T47D (cell line): Measurements from ENCODE around the gene RAMACL.
A peak's percentile ranks its signal among the peaks of the same experiment; 100 is the strongest.

ENCODE experiments used
- DNase-seq, 2 experiments: peaks; one replicate each; pipeline versions ENCODE4 v3.0.0 to v3.0.0-alpha.2; 2011 to 2012; ENCODE audit warnings: low read depth in 1 of 2, low spot score in 1 of 2
- JUND ChIP-seq: IDR thresholded peaks from 2 replicates; pipeline ENCODE4 v1.6.1; 2012; ENCODE audit warnings: low read depth
- in situ Hi-C: cut with HindIII; loops from 2 replicates; pipeline ENCODE4 v1.10.0; 2016; ENCODE audit warnings: low sequenced_read_pairs, low pct_unique_long_range_greater_than_20kb

RAMACL gene

GRCh38 chr6:166614171-166614583 lies 27.7 kb upstream of the RAMACL start:
- in situ Hi-C loops, result no loop called here

GRCh38 chr6:166613027-166613426 lies 26.5 kb upstream of the RAMACL start:
- TF ChIP-seq JUND, result no peak
- in situ Hi-C loops, result no loop called here
- no peak for DNase-seq

More at GRCh38 chr6:166614171-166614583, 27.7 kb upstream of the RAMACL start:
- TF ChIP-seq JUND, result no peak
- DNase-seq, result no peak

GRCh38 chr6:166612471-166612881 lies 26.0 kb upstream of the RAMACL start:
- in situ Hi-C loops, result no loop called here
- no peak for TF ChIP-seq JUND
- DNase-seq, result no peak

- in situ Hi-C loops, result no loop called here
- TF ChIP-seq JUND, result no peak
- peak in 1 of 2 experiments; percentile 15 for DNase-seq
Observed at GRCh38 chr6:166611631-166612030, 25.2 kb upstream of the RAMACL start.

- in situ Hi-C loops, result no loop called here
- no peak for DNase-seq
- TF ChIP-seq JUND, result no peak
Observed at GRCh38 chr6:166610069-166610468, 23.6 kb upstream of the RAMACL start.

GRCh38 chr6:166608774-166609173 lies 22.3 kb upstream of the RAMACL start:
- no peak for TF ChIP-seq JUND
- DNase-seq, result no peak
- in situ Hi-C loops, result no loop called here

GRCh38 chr6:166605752-166606151 lies 19.3 kb upstream of the RAMACL start:
- in situ Hi-C loops, result no loop called here
- no peak for DNase-seq
- no peak for TF ChIP-seq JUND

- no peak for DNase-seq
- in situ Hi-C loops, result no loop called here
- no peak for TF ChIP-seq JUND
Observed at GRCh38 chr6:166604911-166605310, 18.4 kb upstream of the RAMACL start.

GRCh38 chr6:166604328-166604727 lies 17.9 kb upstream of the RAMACL start:
- in situ Hi-C loops, result no loop called here
- no peak for TF ChIP-seq JUND
- no peak for DNase-seq

- TF ChIP-seq JUND, result no peak
- no peak for DNase-seq
- in situ Hi-C loops, result no loop called here
Observed at GRCh38 chr6:166603043-166603690, 16.7 kb upstream of the RAMACL start.

- TF ChIP-seq JUND, result no peak
- DNase-seq, result no peak
- in situ Hi-C loops, result no loop called here
Observed at GRCh38 chr6:166601956-166602355, 15.5 kb upstream of the RAMACL start.

GRCh38 chr6:166600931-166601330 lies 14.5 kb upstream of the RAMACL start:
- DNase-seq, result no peak
- no peak for TF ChIP-seq JUND
- in situ Hi-C loops, result no loop called here

GRCh38 chr6:166599205-166599604 lies 12.7 kb upstream of the RAMACL start:
- DNase-seq, result no peak
- TF ChIP-seq JUND, result no peak
- in situ Hi-C loops, result no loop called here
